OCI-LY1 (cell line): ENCODE data around the gene TBCD.

Experiments used
- H2AFZ ChIP-seq: fragments of 200-600 bp; sonication (generic), shearing (Covaris generic); 2 replicates; pipeline ENCODE4 v1.6.0; 2014; ENCODE audit warnings: antibody characterized with exemption, mild to moderate bottlenecking, low read length
- H3F3A ChIP-seq: fragments of 200-600 bp; sonication (generic), shearing (Covaris generic); 2 replicates; pipeline ENCODE4 v1.6.0; 2014; ENCODE audit warnings: mild to moderate bottlenecking, antibody characterized with exemption, low read length, moderate library complexity; ENCODE audit not compliant: insufficient read depth
- H3K27ac ChIP-seq: fragments of 200-600 bp; sonication (generic); 2 replicates; pipeline ENCODE4 v1.5.1; 2014; ENCODE audit warnings: low read length, mixed run types, mild to moderate bottlenecking, low read depth; ENCODE audit not compliant: poor library complexity, severe bottlenecking
- H3K27me3 ChIP-seq: fragments of 200-600 bp; sonication (generic); 2 replicates; pipeline ENCODE4 v1.6.0; 2014; ENCODE audit warnings: antibody characterized with exemption, mild to moderate bottlenecking, low read length, moderate library complexity; ENCODE audit not compliant: insufficient read depth
- H3K36me3 ChIP-seq: fragments of 200-600 bp; sonication (generic); 2 replicates; pipeline ENCODE4 v1.6.1; 2014; ENCODE audit warnings: mild to moderate bottlenecking, antibody characterized with exemption, low read length, moderate library complexity, mixed read lengths; ENCODE audit not compliant: insufficient read depth
- H3K4me1 ChIP-seq: fragments of 200-600 bp; sonication (generic); 2 replicates; pipeline ENCODE4 v1.5.1; 2014; ENCODE audit warnings: mild to moderate bottlenecking, low read length, moderate library complexity; ENCODE audit not compliant: insufficient read depth, severe bottlenecking
- H3K4me2 ChIP-seq: fragments of 200-600 bp; sonication (generic), shearing (Covaris generic); 2 replicates; pipeline ENCODE4 v1.6.1; 2014; ENCODE audit warnings: low read length
- H3K4me3 ChIP-seq: fragments of 200-600 bp; sonication (generic); 2 replicates; pipeline ENCODE4 v1.5.1; 2014; ENCODE audit warnings: low read length, low read depth, mild to moderate bottlenecking, mixed read lengths; ENCODE audit not compliant: poor library complexity, severe bottlenecking
- H3K79me2 ChIP-seq: fragments of 200-600 bp; shearing (Covaris generic); 2 replicates; pipeline ENCODE4 v1.6.1; 2016; ENCODE audit warnings: mixed run types, low read length, mixed read lengths; ENCODE audit not compliant: insufficient read depth
- H3K9ac ChIP-seq: fragments of 200-600 bp; sonication (generic), shearing (Covaris generic); 2 replicates; pipeline ENCODE4 v1.6.1; 2014; ENCODE audit warnings: mild to moderate bottlenecking, low read length, mixed read lengths
- H3K9me2 ChIP-seq: fragments of 200-600 bp; sonication (generic), shearing (Covaris generic); 2 replicates; pipeline ENCODE4 v1.6.1; 2014; ENCODE audit warnings: low read depth, mild to moderate bottlenecking, low read length, mixed read lengths
- H3K9me3 ChIP-seq: fragments of 200-600 bp; shearing (Covaris generic); 2 replicates; pipeline ENCODE4 v1.6.1; 2014; ENCODE audit warnings: low read length, mixed read lengths
- H4K20me1 ChIP-seq: fragments of 200-600 bp; sonication (generic), shearing (Covaris generic); 2 replicates; pipeline ENCODE4 v1.6.0; 2016; ENCODE audit warnings: mild to moderate bottlenecking, low read length; ENCODE audit not compliant: insufficient read depth
- EZH2 ChIP-seq: fragments of 200-600 bp; sonication (generic), shearing (Covaris generic); IDR thresholded peaks from 2 replicates; pipeline ENCODE4 v1.8.0; 2017; ENCODE audit warnings: borderline replicate concordance, mixed run types, mild to moderate bottlenecking, antibody characterized with exemption, low read length, moderate library complexity, mixed read lengths
- TF ChIP-seq, protein P1 (sequence below): fragments of 200-600 bp; sonication (generic), shearing (Covaris generic); IDR thresholded peaks from 2 replicates; pipeline ENCODE4 v1.5.1; 2017; ENCODE audit warnings: mild to moderate bottlenecking, antibody characterized with exemption, low read length, moderate library complexity, mixed read lengths

The TBCD gene

GRCh38 chr17:82830249-82830661 lies 78.4 kb downstream of the TBCD start:
- TF ChIP-seq, protein P1, sequence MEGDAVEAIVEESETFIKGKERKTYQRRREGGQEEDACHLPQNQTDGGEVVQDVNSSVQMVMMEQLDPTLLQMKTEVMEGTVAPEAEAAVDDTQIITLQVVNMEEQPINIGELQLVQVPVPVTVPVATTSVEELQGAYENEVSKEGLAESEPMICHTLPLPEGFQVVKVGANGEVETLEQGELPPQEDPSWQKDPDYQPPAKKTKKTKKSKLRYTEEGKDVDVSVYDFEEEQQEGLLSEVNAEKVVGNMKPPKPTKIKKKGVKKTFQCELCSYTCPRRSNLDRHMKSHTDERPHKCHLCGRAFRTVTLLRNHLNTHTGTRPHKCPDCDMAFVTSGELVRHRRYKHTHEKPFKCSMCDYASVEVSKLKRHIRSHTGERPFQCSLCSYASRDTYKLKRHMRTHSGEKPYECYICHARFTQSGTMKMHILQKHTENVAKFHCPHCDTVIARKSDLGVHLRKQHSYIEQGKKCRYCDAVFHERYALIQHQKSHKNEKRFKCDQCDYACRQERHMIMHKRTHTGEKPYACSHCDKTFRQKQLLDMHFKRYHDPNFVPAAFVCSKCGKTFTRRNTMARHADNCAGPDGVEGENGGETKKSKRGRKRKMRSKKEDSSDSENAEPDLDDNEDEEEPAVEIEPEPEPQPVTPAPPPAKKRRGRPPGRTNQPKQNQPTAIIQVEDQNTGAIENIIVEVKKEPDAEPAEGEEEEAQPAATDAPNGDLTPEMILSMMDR = no peak
- TF ChIP-seq EZH2 = no peak
- Histone ChIP-seq H3K27me3 (no peaks in the 10 kb centered on the region), H3K9ac (no peak overlapping the region), H3K4me2 (no peak overlapping the region), H3K27ac (no peak overlapping the region), H3F3A (no peaks in the 10 kb centered on the region), H3K4me1 (no peaks in the 10 kb centered on the region), H2AFZ (no peak overlapping the region), H3K36me3 (peaks cover 28% of the 10 kb centered on the region), H3K9me2 (no peaks in the 10 kb centered on the region), H4K20me1 (no peaks in the 10 kb centered on the region), H3K79me2 (no peaks in the 10 kb centered on the region), H3K9me3 (no peaks in the 10 kb centered on the region), H3K4me3 (no peak overlapping the region)

DNA sequence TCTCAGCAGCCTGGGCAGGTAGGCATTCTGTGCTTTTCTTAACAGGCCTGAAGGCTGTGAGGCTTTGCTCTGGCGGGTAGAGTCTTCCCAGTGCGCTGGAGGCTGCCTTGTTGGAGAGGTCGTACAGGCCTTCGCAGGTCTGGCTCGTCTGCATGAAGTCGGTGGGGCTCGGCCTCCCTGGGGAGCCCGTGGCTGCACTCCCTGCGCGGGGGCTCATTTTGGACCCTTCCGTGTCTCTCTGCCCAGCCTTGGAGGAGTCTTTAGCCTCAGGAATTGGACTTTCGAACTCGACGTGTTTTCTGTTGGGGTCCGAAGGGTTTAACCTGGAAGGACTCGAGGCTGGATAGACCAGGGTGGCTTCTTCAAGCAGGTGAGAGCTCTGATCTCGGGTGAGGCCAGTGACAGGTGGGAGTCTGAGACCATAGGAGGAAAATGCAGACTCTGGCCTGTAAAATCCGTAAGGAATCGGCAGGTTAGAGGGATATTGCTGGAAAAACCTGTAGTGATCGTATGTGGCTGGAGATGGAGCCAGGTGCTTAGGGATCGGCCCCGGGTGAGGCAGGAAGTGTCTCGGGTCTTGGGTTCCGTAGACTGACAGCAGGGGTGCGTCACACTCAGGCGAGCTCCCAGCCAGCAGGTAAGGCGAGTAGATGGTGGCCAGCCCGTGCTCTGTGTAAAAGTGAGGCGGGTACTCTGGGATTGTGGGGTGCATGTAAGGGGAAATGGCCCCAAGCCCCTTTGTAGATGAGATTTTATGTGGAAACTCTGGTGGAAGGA lies 79.4 kb downstream of the TBCD start:
- H3K36me3 ChIP-seq = peaks cover 28% of the 10 kb centered on the region
- H3K9me3 ChIP-seq = no peaks in the 10 kb centered on the region
- no peak overlapping the region for H3K4me3 ChIP-seq
- H2AFZ ChIP-seq = no peak overlapping the region
- no peaks in the 10 kb centered on the region for H3K9me2 ChIP-seq
- no peaks in the 10 kb centered on the region for H3K4me1 ChIP-seq
- no peak overlapping the region for H3K27ac ChIP-seq
- no peak overlapping the region for H3K4me2 ChIP-seq
- H3F3A ChIP-seq = no peaks in the 10 kb centered on the region
- no peaks in the 10 kb centered on the region for H3K27me3 ChIP-seq
- TF ChIP-seq EZH2 = no peak
- TF ChIP-seq, protein P1 = no peak
- H3K9ac ChIP-seq = no peak overlapping the region
- H3K79me2 ChIP-seq = no peaks in the 10 kb centered on the region
- H4K20me1 ChIP-seq = no peaks in the 10 kb centered on the region

DNA sequence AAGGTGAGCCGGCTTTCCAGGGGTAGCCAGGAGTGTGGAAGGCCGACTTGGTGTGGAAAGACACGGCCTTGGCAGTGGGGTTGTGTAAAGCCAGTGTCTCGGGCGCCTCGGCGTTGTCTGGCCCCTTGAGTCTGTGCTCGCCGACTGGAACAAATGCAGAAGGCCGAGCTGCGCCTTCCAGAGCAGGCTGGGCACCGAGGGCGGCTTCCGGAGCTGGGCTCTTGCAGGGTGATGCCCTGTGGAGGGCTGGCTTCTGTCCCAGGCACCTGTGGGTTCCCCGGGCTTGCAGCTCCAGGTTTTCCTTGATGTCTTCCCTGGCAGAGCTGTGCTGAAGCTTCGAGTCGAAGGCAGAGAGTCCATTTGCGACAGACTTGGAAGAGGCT lies 79.9 kb downstream of the TBCD start:
- Histone ChIP-seq H3K9ac (no peak overlapping the region), H2AFZ (no peak overlapping the region), H3K27me3 (no peaks in the 10 kb centered on the region), H3K9me3 (no peaks in the 10 kb centered on the region), H3F3A (no peaks in the 10 kb centered on the region), H3K4me2 (no peak overlapping the region), H3K4me1 (no peaks in the 10 kb centered on the region), H3K27ac (no peak overlapping the region), H3K4me3 (no peak overlapping the region), H4K20me1 (no peaks in the 10 kb centered on the region), H3K79me2 (no peaks in the 10 kb centered on the region), H3K9me2 (no peaks in the 10 kb centered on the region), H3K36me3 (peaks cover 25% of the 10 kb centered on the region)
- TF ChIP-seq, protein P1 = no peak
- TF ChIP-seq EZH2 = no peak
